ENCODE results near the gene FLCN.
A peak's percentile ranks its signal among the peaks of the same experiment; 100 is the strongest.
"Not testable (repeated sequence)": the region's sequence is repeated elsewhere in the genome, so short reads cannot be mapped to it uniquely, and the experiment has no call there.

The FLCN gene

GRCh38 chr17:17237026-17237799 lies at the start of gene FLCN:
FLCN (minus strand) TSS chr17:17237168; CDS start chr17:17228137, 9,031 bp downstream.
- peak; percentile 90 to 92 for DNase-seq

- DNase-seq = no peak
These were observed 49.0 kb upstream of the FLCN start for GRCh38 chr17:17285951-17286350.

- DNase-seq = peak; percentile 97 to 98
These were observed 43.9 kb upstream of the FLCN start, which contains the start of gene COPS3 for GRCh38 chr17:17280613-17281549. COPS3 (minus strand) TSS chr17:17281246; CDS start chr17:17281186, 60 bp downstream.

- no peak for DNase-seq
These were observed 42.3 kb upstream of the FLCN start for GRCh38 chr17:17279316-17279715.

GRCh38 chr17:17277431-17277830 lies 40.5 kb upstream of the FLCN start:
- DNase-seq = not testable (repeated sequence)

GRCh38 chr17:17275971-17276370 lies 39.0 kb upstream of the FLCN start:
- no peak for DNase-seq

GRCh38 chr17:17269926-17270773 lies 33.2 kb upstream of the FLCN start:
- DNase-seq = peak; percentile 12 to 42

- DNase-seq = no peak
These were observed 27.5 kb upstream of the FLCN start for GRCh38 chr17:17264430-17264829.

GRCh38 chr17:17258998-17259397 lies 22.0 kb upstream of the FLCN start:
- no peak for DNase-seq

GRCh38 chr17:17258011-17258410 lies 21.0 kb upstream of the FLCN start:
- no peak for DNase-seq

- no peak for DNase-seq
These were observed 19.3 kb upstream of the FLCN start for GRCh38 chr17:17256316-17256715.

- DNase-seq = not testable (repeated sequence)
These were observed 18.7 kb upstream of the FLCN start for GRCh38 chr17:17255689-17256088.

- DNase-seq = no peak
These were observed 17.1 kb upstream of the FLCN start for GRCh38 chr17:17254036-17254435.

- no peak for DNase-seq
These were observed 16.4 kb upstream of the FLCN start for GRCh38 chr17:17253406-17253805.

GRCh38 chr17:17252149-17252661 lies 15.2 kb upstream of the FLCN start:
- no peak for DNase-seq

GRCh38 chr17:17246879-17247278 lies 9.9 kb upstream of the FLCN start:
- no peak for DNase-seq

- DNase-seq = no peak
These were observed 6.2 kb upstream of the FLCN start for GRCh38 chr17:17243163-17243562.

- no peak for DNase-seq
These were observed 5.3 kb upstream of the FLCN start for GRCh38 chr17:17242246-17242645.

- DNase-seq = no peak
These were observed 4.7 kb upstream of the FLCN start for GRCh38 chr17:17241656-17242055.

GRCh38 chr17:17239832-17240231 lies 2.9 kb upstream of the FLCN start:
- no peak for DNase-seq

GRCh38 chr17:17236295-17237025 lies 508 bp downstream of the FLCN start:
- no peak for DNase-seq
